Thyroid gland (tissue), 4 donors: ENCODE results near the gene FAM20A. TPM values are rescaled to one million over a fixed set of nuclear protein-coding genes. Genes with fewer than 3 reads are reported as not detected.

Experiments used
- DNase-seq, 2 donors: peaks; one replicate each; pipeline ENCODE4 v3.0.0-alpha.2; 2019
- H3K27ac ChIP-seq, 3 donors: fragments of 200-600 bp; sonication (generic); 1 replicate in 2 of 3; 2 replicates in 1 of 3; pipeline ENCODE4 v1.5.1; 2016 to 2019; ENCODE audit warnings: mild to moderate bottlenecking in 1 of 3, moderate library complexity in 1 of 3
- H3K27me3 ChIP-seq: fragments of 200-600 bp; sonication (generic); one replicate; pipeline ENCODE4 v1.5.1; 2019
- H3K36me3 ChIP-seq, 2 donors: fragments of 200-600 bp; sonication (generic); one replicate each; pipeline ENCODE4 v1.5.1; 2016 to 2019
- H3K4me1 ChIP-seq, 2 donors: fragments of 200-600 bp; sonication (generic); one replicate each; pipeline ENCODE4 v1.5.1; 2017 to 2019
- H3K4me3 ChIP-seq, 3 donors: fragments of 200-600 bp; sonication (generic); replicated peaks in 1 of 3; 1 replicate in 2 of 3; 2 replicates in 1 of 3; pipeline ENCODE4 v1.5.1; 2016; ENCODE audit warnings: mild to moderate bottlenecking in 1 of 3
- H3K9me3 ChIP-seq: fragments of 200-600 bp; sonication (generic); one replicate; pipeline ENCODE4 v1.5.1; 2017
- CTCF ChIP-seq, 6 experiments: fragments of 200-600 bp in 3 of 6; fragments of 450-650 bp in 3 of 6; sonication (generic) in 3 of 6; IDR thresholded peaks; one replicate each; pipeline ENCODE4 v1.5.1; 2016 to 2019; ENCODE audit warnings: antibody characterized with exemption in 6 of 6, mild to moderate bottlenecking in 2 of 6, inconsistent platforms in 1 of 6, moderate library complexity in 1 of 6
- POLR2A ChIP-seq, 2 donors: fragments of 450-650 bp; IDR thresholded peaks; one replicate each; pipeline ENCODE4 v1.6.1; 2017; ENCODE audit warnings: antibody characterized with exemption in 2 of 2, mild to moderate bottlenecking in 2 of 2, moderate library complexity in 1 of 2
- WGBS, 2 donors: methylation state at CpG; one replicate each; pipeline ENCODE4 v1.1.5; 2017; 5-methylcytosine and 5-hydroxymethylcytosine counted together
- intact Hi-C: fragments of 100-400 bp; cut with DNase I; formaldehyde crosslinking; loops from one replicate; pipeline ENCODE4 v1.15.1; 2023
- total RNA-seq, 4 donors: library from RNA; depleted of rRNA; stranded (reverse); fragments of >200 nt; gene quantifications; one replicate each; pipeline ENCODE4 v1.2.3, GENCODE V29; 2016

Gene FAM20A
- total RNA-seq, 4 donors from 2014 or later, result 7.6 to 20.8 (median 14.1) TPM

GRCh38 chr17:68512960-68513474 lies 88.2 kb downstream of the FAM20A start:
- Histone ChIP-seq H3K4me1 (peaks cover 23 to 26% of the 10 kb centered on the region in 2 donors), H3K36me3 (peaks cover 10 to 12% of the 10 kb centered on the region in 2 donors), H3K27me3 (no peaks in the 10 kb centered on the region), H3K4me3 (peak overlapping the region; percentile 64 to 94 (median 92)), H3K9me3 (no peaks in the 10 kb centered on the region), H3K27ac (peak overlapping the region; percentile 100)
- intact Hi-C loops, result no loop called here
- DNase-seq, result peak; percentile 19 to 23
- TF ChIP-seq POLR2A (IDR thresholded peaks at IDR 0.05) (peak in 1 of 2 donors; percentile 15), CTCF (IDR thresholded peaks at IDR 0.05) (peak in 1 of 6 experiments; percentile 10)
- WGBS, 2 donors, result 0 to 1% methylated on average over 20 of the region's 20 CpGs

- H3K4me3 ChIP-seq, result peak within 1 kb of the TSS; percentile 64 to 94 (median 92)
- intact Hi-C loops, result no loop called here
- H3K27me3 ChIP-seq, result no peaks in the 10 kb centered on the region
- WGBS, 2 donors, result 0 to 1% methylated on average over 22 to 32 of the region's 81 CpGs
- TF ChIP-seq CTCF (IDR thresholded peaks at IDR 0.05), result no peak
- peak; percentile 84 to 96 for TF ChIP-seq POLR2A (IDR thresholded peaks at IDR 0.05)
- peaks cover 7 to 9% of the 10 kb centered on the region in 2 donors for H3K36me3 ChIP-seq
- peak within 1 kb of the TSS; percentile 100 for H3K27ac ChIP-seq
- H3K9me3 ChIP-seq, result no peaks in the 10 kb centered on the region
- peaks cover 23 to 26% of the 10 kb centered on the region in 2 donors for H3K4me1 ChIP-seq
- DNase-seq, result peak; percentile 94 to 95
Observed at GRCh38 chr17:68512247-68512959, 88.8 kb downstream of the FAM20A start, which contains the start of gene PRKAR1A. Gene PRKAR1A (plus strand): TSS chr17:68512430. CDS start chr17:68515400, 2,970 bp downstream.

GRCh38 chr17:68511671-68512246 lies 89.4 kb downstream of the FAM20A start:
- Histone ChIP-seq H3K27ac (peak overlapping the region; percentile 100), H3K36me3 (peaks cover 6 to 7% of the 10 kb centered on the region in 2 donors), H3K4me1 (peaks cover 23 to 26% of the 10 kb centered on the region in 2 donors), H3K27me3 (no peaks in the 10 kb centered on the region), H3K9me3 (no peaks in the 10 kb centered on the region), H3K4me3 (peak overlapping the region; percentile 64 to 94 (median 92))
- intact Hi-C loops, result no loop called here
- TF ChIP-seq POLR2A (IDR thresholded peaks at IDR 0.05), result peak in 1 of 2 donors; percentile 72
- TF ChIP-seq CTCF (IDR thresholded peaks at IDR 0.05), result no peak
- WGBS, 2 donors, result 0% methylated on average over 26 to 30 of the region's 49 CpGs
- peak; percentile 87 to 88 for DNase-seq

- WGBS, 2 donors, result 10 to 14% methylated on average over 5 to 7 of the region's 10 CpGs
- peaks cover 6 to 7% of the 10 kb centered on the region in 2 donors for H3K36me3 ChIP-seq
- no peak for DNase-seq
- TF ChIP-seq POLR2A (IDR thresholded peaks at IDR 0.05) (no peak), CTCF (IDR thresholded peaks at IDR 0.05) (peak in 3 of 6 experiments; percentile 16 to 31 (median 16))
- H3K9me3 ChIP-seq, result no peaks in the 10 kb centered on the region
- peaks cover 23 to 26% of the 10 kb centered on the region in 2 donors for H3K4me1 ChIP-seq
- H3K4me3 ChIP-seq, result peak overlapping the region; percentile 64 to 94 (median 92)
- intact Hi-C loops, result no loop called here
- H3K27ac ChIP-seq, result peak overlapping the region; percentile 100
- H3K27me3 ChIP-seq, result no peaks in the 10 kb centered on the region
Observed at GRCh38 chr17:68511254-68511670, 89.9 kb downstream of the FAM20A start.
